Loucy (cell line): Measurements from ENCODE around the gene PEBP1.

Experiments
- CTCF ChIP-seq: fragments of 200-600 bp; sonication (generic); conservative IDR thresholded peaks from 2 replicates; pipeline ENCODE4 v1.5.1; 2014; ENCODE audit warnings: mild to moderate bottlenecking, antibody characterized with exemption, low read length
- EZH2phosphoT487 ChIP-seq: fragments of 200-600 bp; IDR thresholded peaks from 2 replicates; pipeline ENCODE4 v1.6.1; 2018; ENCODE audit warnings: antibody characterized with exemption, mild to moderate bottlenecking, moderate library complexity, borderline replicate concordance

DNA sequence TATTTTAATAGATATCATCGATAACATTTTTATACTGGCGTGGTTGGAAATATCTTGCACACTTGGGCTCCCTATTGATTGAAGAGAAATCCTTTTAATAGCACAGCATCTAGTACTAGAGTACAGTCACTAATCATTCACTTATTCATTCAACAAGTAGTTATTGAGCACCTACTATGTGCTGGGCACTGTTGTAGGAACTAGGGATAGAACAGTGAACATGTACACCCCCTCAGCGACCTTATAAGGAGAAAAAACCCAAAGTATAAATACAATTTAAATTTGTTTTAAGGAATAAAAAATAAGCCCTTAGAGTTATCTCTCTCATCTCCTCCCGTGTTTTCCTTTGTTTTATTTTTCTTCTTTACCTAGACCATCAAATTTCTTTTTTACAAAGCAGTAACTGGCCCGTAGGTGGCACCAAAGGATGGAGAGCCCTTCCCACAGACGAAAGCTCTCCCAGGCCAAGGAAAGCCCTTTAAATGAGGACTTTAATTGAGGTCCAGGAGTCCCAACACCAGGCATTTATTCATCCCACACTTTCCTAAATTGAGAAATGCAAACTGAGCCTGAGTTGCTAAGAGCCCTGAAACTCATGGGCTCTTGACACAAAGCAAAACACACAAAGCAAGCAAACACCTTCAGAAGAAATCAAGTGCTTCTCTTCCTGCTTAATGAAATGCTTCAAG lies 29.0 kb downstream of the PEBP1 start:
- peak; percentile 62 for TF ChIP-seq CTCF
- no peak for TF ChIP-seq EZH2phosphoT487
